Esophagus muscularis mucosa (tissue), 4 donors: Measurements from ENCODE around the gene ATP5MC2. TPM values are rescaled to one million over a fixed set of nuclear protein-coding genes. Genes with fewer than 3 reads are reported as not detected.
A peak's percentile ranks its signal among the peaks of the same experiment; 100 is the strongest.

ENCODE experiments used
- DNase-seq: peaks from one replicate; pipeline ENCODE4 v3.0.0-alpha.2; 2017; ENCODE audit errors: extremely low spot score
- H3K27ac ChIP-seq, 4 donors: fragments of 200-600 bp; sonication (generic); replicated peaks in 1 of 4; 1 replicate in 3 of 4; 2 replicates in 1 of 4; pipeline ENCODE4 v1.5.1; 2016 to 2019; ENCODE audit warnings: mild to moderate bottlenecking in 1 of 4
- H3K27me3 ChIP-seq, 4 donors: fragments of 200-600 bp; sonication (generic); one replicate each; pipeline versions ENCODE4 v1.5.1 to v1.6.0; 2016 to 2019
- H3K36me3 ChIP-seq, 4 donors: fragments of 200-600 bp; sonication (generic); one replicate each; pipeline ENCODE4 v1.5.1; 2016 to 2019
- H3K4me1 ChIP-seq, 4 donors: fragments of 200-600 bp; sonication (generic); one replicate each; pipeline ENCODE4 v1.5.1; 2016 to 2019
- H3K4me3 ChIP-seq, 4 donors: fragments of 200-600 bp; sonication (generic); 1 replicate in 2 of 4; 2 replicates in 2 of 4; pipeline ENCODE4 v1.5.1; 2016 to 2019; ENCODE audit warnings: mild to moderate bottlenecking in 4 of 4, moderate library complexity in 1 of 4
- H3K9me3 ChIP-seq, 4 donors: fragments of 200-600 bp; sonication (generic); 1 replicate in 3 of 4; 2 replicates in 1 of 4; pipeline ENCODE4 v1.5.1; 2016 to 2019
- EP300 ChIP-seq: sonication (generic); formaldehyde crosslinking; IDR thresholded peaks from one replicate; pipeline ENCODE4 v1.6.1; 2017; ENCODE audit warnings: antibody characterized with exemption
- POLR2A ChIP-seq: fragments of 450-650 bp; IDR thresholded peaks from one replicate; pipeline ENCODE4 v1.6.1; 2017; ENCODE audit warnings: antibody characterized with exemption, moderate library complexity, mild to moderate bottlenecking, low read depth
- POLR2AphosphoS5 ChIP-seq, 2 donors: sonication (generic); formaldehyde crosslinking; IDR thresholded peaks; one replicate each; pipeline ENCODE4 v1.6.1; 2017; ENCODE audit warnings: antibody characterized with exemption in 2 of 2
- WGBS: methylation state at CpG from one replicate; pipeline ENCODE4 v1.1.5; 2018; 5-methylcytosine and 5-hydroxymethylcytosine counted together
- intact Hi-C: fragments of 100-400 bp; cut with DNase I; formaldehyde crosslinking; loops from one replicate; pipeline ENCODE4 v1.15.1; 2023
- total RNA-seq, 4 donors: library from RNA; depleted of rRNA; stranded (reverse); fragments of >200 nt; gene quantifications; one replicate each; pipeline versions ENCODE4 v1.1.0 to v1.2.1, GENCODE V29; 2016
- TF ChIP-seq, protein P1 (sequence below), 3 experiments: fragments of 200-600 bp in 2 of 3; fragments of 450-650 bp in 1 of 3; sonication (generic) in 2 of 3; IDR thresholded peaks; one replicate each; pipeline ENCODE4 v1.5.1; 2017 to 2019; ENCODE audit warnings: antibody characterized with exemption in 3 of 3, mild to moderate bottlenecking in 2 of 3, moderate library complexity in 1 of 3

Gene ATP5MC2
- total RNA-seq, 4 donors from 2014 or later = 204 to 266 (median 235) TPM

DNA sequence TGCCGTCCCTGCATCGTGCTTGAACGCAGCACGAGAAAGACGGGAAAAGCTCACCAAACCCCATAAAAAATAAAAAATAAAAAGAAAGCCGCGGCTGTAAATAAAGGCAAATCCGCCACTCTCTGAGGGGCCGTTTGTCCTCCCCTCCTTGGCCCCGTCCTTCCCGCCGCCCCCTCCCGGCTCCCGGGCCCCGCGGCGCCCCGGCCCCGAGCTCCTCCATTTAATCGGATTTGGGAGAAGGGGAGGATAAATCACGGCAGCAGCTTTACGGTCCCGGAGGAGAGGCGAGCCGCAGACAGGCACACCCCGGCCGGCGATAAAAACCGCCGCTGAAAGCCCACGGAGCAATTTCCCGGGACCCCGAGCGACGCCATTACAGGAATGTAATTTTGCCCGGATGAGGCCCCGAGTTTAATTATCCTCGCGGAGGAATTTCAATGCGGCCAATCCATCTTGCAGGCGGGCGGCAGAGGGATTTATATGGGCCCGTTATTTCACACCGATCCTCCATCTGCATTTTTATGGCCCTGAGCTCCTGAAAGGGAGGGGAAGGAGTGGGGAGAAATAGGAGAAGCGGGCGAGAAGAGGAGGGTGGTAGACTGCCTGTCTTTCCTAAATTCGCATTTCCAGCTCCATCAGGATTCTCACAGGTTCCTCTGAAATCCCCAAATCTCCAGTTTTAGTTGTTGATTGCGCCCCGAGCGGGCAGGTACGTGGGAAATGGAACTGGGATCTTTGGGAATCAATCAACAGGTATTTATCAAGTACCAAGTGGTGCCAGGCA is 1.3 kb upstream of the ATP5MC2 start:
- Histone ChIP-seq H3K4me3 (peak overlapping the region; percentile 69 to 86 (median 82)), H3K36me3 (peaks cover 2 to 18% (median 15%) of the 10 kb centered on the region in 4 donors), H3K27me3 (no peaks in the 10 kb centered on the region), H3K9me3 (no peaks in the 10 kb centered on the region), H3K4me1 (peaks cover 28 to 59% (median 47%) of the 10 kb centered on the region in 4 donors), H3K27ac (peak overlapping the region; percentile 91 to 97 (median 94))
- no peak for TF ChIP-seq POLR2AphosphoS5 (IDR thresholded peaks at IDR 0.05)
- TF ChIP-seq, protein P1, sequence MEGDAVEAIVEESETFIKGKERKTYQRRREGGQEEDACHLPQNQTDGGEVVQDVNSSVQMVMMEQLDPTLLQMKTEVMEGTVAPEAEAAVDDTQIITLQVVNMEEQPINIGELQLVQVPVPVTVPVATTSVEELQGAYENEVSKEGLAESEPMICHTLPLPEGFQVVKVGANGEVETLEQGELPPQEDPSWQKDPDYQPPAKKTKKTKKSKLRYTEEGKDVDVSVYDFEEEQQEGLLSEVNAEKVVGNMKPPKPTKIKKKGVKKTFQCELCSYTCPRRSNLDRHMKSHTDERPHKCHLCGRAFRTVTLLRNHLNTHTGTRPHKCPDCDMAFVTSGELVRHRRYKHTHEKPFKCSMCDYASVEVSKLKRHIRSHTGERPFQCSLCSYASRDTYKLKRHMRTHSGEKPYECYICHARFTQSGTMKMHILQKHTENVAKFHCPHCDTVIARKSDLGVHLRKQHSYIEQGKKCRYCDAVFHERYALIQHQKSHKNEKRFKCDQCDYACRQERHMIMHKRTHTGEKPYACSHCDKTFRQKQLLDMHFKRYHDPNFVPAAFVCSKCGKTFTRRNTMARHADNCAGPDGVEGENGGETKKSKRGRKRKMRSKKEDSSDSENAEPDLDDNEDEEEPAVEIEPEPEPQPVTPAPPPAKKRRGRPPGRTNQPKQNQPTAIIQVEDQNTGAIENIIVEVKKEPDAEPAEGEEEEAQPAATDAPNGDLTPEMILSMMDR (IDR thresholded peaks at IDR 0.05) = no peak
- TF ChIP-seq EP300 = no peak
- TF ChIP-seq POLR2A = no peak
- WGBS = 14% methylated on average over 36 of the region's 51 CpGs
- no peak for DNase-seq
- intact Hi-C loops = loop anchor here (5.0 kb wide), 1 partner anchor 50 kb away; the partner anchor contains the start of gene ATF7

DNA sequence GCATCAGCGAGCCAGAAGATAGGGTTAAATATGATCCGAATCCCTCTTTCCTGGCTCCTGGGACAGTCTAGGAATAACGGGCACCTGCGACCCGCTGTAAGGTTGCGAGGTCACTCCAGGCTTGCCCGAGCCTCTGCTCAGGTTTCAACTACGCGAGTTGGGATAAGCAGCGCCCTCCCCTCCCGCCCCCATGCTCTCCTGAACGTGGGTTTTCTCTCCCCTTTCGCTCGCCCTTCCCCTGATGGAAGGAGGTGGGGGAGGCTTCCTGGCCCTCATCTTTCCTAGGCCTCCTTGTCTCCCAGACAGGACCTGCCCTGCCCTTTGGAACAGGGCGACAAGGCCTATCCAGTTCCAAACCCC is 753 bp upstream of the ATP5MC2 start:
- H3K4me1 ChIP-seq = peaks cover 28 to 60% (median 50%) of the 10 kb centered on the region in 4 donors
- DNase-seq = no peak

DNA sequence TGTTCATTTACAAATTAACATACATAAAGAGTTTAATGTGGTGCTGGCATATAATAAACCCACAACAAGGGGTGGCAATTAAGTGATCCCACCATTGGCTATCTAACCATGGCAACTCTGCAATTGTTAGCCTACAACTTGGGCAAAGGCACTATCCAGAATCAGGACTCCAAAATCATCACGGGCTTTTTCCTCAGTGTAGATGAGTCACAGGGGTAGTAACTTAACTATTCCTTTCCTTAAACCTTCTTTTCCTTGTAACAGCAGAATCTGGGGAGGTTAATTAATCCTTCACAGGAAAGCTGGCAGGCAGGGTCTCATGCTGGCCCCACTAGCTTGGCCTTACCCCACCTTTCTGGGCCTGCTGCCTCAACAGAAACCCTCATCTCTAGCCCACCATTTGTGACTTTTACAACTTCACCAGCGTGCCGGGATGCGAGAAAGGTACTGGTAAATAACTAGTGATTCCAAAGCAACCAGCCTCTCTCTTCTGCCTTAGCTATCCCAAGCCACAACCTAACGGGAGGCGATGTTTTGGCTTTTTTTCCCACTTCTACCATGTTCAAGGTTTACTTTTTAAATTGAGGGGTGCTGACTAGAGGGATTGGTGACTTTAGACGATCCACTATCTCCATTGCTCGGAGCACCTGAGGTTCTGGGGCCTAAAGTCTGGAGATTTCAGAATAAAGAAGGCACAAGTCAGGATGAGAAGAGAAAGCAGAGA is 744 bp downstream of the ATP5MC2 start:
- H3K36me3 ChIP-seq = peaks cover 14 to 38% (median 35%) of the 10 kb centered on the region in 4 donors

More for the DNA sequence above, 753 bp upstream of the ATP5MC2 start:
- Histone ChIP-seq H3K4me3 (peak overlapping the region; percentile 69 to 86 (median 82)), H3K27ac (peak overlapping the region; percentile 91 to 97 (median 94)), H3K36me3 (peaks cover 7 to 23% (median 20%) of the 10 kb centered on the region in 4 donors), H3K27me3 (no peaks in the 10 kb centered on the region), H3K9me3 (no peaks in the 10 kb centered on the region)
- WGBS = 0% methylated on average over 13 of the region's 15 CpGs
- TF ChIP-seq, protein P1 (IDR thresholded peaks at IDR 0.05) = no peak
- no peak for TF ChIP-seq POLR2AphosphoS5 (IDR thresholded peaks at IDR 0.05)
- no peak for TF ChIP-seq POLR2A
- no peak for TF ChIP-seq EP300
- intact Hi-C loops = loop anchor here (1.0 to 5.0 kb wide), 2 partner anchors 49 to 133 kb away; partner anchors contain the start of gene ATF7

GRCh38 chr12:53670971-53671370 is 4.9 kb downstream of the ATP5MC2 start:
- Histone ChIP-seq H3K36me3 (peaks cover 34 to 80% (median 69%) of the 10 kb centered on the region in 4 donors), H3K27me3 (no peaks in the 10 kb centered on the region), H3K9me3 (no peaks in the 10 kb centered on the region), H3K4me3 (no peak overlapping the region), H3K27ac (no peak overlapping the region), H3K4me1 (peaks cover 24 to 63% (median 43%) of the 10 kb centered on the region in 4 donors)
- DNase-seq = no peak
- TF ChIP-seq POLR2AphosphoS5 (IDR thresholded peaks at IDR 0.05) (no peak), EP300 (no peak), POLR2A (no peak)
- TF ChIP-seq, protein P1 (IDR thresholded peaks at IDR 0.05) = no peak
- intact Hi-C loops = no loop called here

More for the DNA sequence above, 744 bp downstream of the ATP5MC2 start:
- no peaks in the 10 kb centered on the region for H3K9me3 ChIP-seq
- 35% methylated on average over 8 of the region's 8 CpGs for WGBS
- peak overlapping the region; percentile 91 to 97 (median 94) for H3K27ac ChIP-seq
- DNase-seq = no peak
- intact Hi-C loops = loop anchor here (5.0 kb wide), 1 partner anchor 48 kb away; the partner anchor contains the start of gene ATF7
- TF ChIP-seq POLR2A (no peak), POLR2AphosphoS5 (IDR thresholded peaks at IDR 0.05) (no peak), EP300 (no peak)
- TF ChIP-seq, protein P1 (IDR thresholded peaks at IDR 0.05) = no peak
- H3K4me3 ChIP-seq = peak overlapping the region; percentile 69 to 86 (median 82)
- no peaks in the 10 kb centered on the region for H3K27me3 ChIP-seq
- H3K4me1 ChIP-seq = peaks cover 30 to 65% (median 59%) of the 10 kb centered on the region in 4 donors
